ENCODE data around the gene BRCA2.
"Not testable (repeated sequence)": the region's sequence is repeated elsewhere in the genome, so short reads cannot be mapped to it uniquely, and the experiment has no call there.

The BRCA2 gene

DNA sequence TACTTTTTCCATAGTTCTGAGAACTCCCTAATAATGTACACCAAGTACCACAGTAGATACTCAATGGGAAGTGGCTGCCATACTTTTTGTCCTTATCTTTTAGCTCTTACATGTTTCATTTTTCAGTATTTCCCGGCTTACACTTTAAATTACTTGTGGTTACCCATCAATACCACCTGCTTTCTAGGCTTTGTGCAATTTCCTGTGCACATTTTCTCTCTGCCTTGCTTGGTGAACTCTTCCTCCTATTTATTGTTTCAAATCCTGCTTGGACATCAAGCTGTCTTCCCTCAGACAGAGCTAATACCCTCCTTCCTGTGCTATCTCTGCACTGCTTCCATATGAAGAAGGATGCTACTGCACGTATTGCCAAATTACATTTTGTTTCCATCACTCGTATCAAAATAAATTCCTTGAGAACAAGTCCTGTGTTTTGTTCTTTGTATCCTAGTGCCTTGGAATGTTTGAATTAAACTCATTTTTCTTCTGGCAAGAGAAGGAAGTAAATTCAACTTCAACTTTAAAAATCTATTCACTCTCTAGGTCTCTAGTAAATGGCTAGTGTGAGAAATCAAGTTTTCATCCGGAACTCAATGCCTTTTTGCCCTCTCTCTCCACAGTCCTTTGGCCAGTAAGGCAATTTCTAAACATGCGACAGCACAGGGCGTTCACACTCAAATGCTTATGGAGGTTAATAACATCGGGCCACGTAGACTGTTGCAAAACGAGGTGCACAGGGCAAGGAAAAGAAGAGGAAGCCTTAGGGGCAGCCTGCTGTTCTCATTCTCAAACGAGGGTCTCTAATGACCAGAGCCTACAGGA lies 5.8 kb upstream of the BRCA2 start:
- intact Hi-C loops (cut with DNase I) = loop anchor here (5.0 to 10.0 kb wide), 3 partner anchors 115 to 395 kb away; partner anchors contain the start of gene N4BP2L1
- DNase-seq = no peak

DNA sequence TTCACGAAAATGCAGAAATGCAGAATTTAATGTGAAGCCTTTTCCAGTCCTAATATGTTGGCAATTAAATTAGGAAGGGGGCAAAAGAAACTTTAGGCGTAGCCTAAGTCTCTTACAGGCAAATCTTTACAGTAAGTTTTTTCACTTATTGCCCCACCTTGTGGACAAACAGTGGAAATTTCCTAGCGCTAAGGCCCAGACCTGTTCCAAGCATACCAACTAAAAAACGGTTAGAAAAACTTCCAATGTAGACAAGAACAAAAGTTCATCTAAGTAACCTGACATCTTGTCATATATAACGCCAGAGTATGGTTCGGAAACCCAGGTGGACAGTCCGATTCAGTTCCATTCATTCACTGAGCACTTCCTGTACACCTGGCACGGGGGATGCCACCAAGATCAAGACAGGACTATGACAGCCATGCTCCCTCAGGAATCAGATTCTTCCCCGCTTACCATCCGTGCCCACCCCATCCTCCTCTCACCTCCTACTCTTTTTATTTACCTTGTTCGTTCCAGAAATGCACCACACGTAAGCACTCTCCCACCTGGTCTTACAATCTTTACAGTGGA lies 5.1 kb upstream of the BRCA2 start:
- DNase-seq = peak in 13 of 42 donors; percentile 4 to 60 (median 22)
- intact Hi-C loops (cut with DNase I) = loop anchor here (5.0 to 10.0 kb wide), 3 partner anchors 115 to 395 kb away; partner anchors contain the start of gene N4BP2L1

DNA sequence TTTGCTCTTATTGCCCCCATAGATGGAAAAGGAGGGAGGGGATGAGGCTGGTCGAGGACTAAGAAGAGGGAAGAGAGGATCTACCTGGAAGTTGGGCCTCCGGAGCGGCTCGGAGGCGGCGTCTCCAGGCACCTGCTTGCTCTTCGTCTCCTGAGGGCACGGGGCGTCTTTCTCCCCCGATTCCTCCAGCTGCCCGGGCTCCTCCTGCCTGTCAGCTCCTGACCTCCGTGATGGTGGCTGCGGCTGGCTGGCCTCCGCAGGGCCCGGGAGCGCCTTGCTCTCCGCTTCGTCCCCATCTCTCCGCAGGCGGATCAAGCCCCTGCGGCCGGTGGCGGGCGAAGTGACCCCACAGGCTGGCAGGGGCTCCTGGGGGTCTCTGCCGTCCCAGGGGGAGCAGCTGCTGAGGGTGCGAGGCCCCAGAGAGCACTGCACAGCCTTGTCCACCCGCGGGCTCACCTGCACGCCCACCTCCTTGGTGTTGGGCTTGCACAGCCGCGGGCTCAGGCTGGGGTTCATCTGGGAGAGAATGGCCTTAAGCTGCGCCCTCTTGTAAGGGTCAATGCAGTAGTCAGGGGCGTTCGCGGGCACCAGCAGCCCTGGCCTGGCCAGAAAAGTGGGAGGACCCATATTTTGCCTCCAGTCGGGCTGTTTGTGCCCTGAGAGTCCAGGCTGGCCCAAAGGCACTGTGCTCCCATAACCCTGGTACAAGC lies 4.0 kb upstream of the BRCA2 start:
- intact Hi-C loops (cut with DNase I) = loop anchor here (5.0 to 10.0 kb wide), 3 partner anchors 113 to 397 kb away; partner anchors contain the start of gene N4BP2L1
- no peak for DNase-seq

DNA sequence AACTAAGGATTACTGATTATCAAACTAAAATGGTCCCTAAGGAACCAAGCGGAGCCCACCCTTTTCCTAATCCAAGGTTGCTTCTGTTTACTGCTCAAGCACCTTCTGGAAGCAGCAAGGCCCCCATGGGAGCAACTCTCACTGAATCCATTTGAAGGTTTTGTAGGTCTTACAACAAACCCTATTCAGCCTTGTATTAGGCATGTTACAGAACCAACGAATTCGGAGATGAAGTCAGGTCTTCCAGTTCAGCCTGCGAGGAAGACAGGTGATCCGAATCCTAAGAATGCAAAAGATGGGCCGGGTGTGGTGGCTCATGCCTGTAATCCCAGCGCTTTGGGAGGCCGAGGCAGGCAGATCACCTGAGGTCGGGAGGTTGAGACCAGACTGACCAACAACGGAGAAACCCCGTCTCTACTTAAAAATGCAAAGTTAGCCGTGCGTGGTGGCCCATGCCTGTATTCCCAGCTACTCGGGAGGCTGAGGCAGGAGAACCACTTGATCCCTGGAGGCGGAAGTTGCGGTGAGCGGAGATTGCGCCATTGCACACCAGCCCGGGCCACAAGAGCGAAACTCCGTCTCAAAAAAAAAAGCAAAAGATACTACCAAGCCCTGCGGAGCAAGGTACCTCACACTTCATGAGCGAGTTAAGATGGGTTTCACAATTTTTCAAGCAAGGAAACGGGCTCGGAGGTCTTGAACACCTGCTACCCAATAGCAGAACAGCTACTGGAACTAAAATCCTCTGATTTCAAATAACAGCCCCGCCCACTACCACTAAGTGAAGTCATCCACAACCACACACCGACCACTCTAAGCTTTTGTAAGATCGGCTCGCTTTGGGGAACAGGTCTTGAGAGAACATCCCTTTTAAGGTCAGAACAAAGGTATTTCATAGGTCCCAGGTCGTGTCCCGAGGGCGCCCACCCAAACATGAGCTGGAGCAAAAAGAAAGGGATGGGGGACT lies 754 bp upstream of the BRCA2 start:
- peak in 31 of 42 donors; percentile 3 to 59 (median 29) for DNase-seq
- intact Hi-C loops (cut with DNase I) = loop anchor here (5.0 to 10.0 kb wide), 3 partner anchors 110 to 400 kb away; partner anchors contain the start of gene N4BP2L1

DNA sequence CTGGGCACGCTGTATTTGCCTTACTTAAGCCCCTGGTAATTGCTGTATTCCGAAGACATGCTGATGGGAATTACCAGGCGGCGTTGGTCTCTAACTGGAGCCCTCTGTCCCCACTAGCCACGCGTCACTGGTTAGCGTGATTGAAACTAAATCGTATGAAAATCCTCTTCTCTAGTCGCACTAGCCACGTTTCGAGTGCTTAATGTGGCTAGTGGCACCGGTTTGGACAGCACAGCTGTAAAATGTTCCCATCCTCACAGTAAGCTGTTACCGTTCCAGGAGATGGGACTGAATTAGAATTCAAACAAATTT lies 676 bp downstream of the BRCA2 start:
- DNase-seq = peak in 2 of 42 donors; percentile 8 to 39
- intact Hi-C loops (cut with DNase I) = loop anchor here (10.0 kb wide), 2 partner anchors 109 to 401 kb away; partner anchors contain the start of gene N4BP2L1

DNA sequence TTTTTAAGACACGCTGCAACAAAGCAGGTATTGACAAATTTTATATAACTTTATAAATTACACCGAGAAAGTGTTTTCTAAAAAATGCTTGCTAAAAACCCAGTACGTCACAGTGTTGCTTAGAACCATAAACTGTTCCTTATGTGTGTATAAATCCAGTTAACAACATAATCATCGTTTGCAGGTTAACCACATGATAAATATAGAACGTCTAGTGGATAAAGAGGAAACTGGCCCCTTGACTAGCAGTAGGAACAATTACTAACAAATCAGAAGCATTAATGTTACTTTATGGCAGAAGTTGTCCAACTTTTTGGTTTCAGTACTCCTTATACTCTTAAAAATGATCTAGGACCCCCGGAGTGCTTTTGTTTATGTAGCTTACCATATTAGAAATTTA lies 1.2 kb downstream of the BRCA2 start:
- intact Hi-C loops (cut with DNase I) = loop anchor here (10.0 kb wide), 2 partner anchors 108 to 402 kb away; partner anchors contain the start of gene N4BP2L1
- no peak for DNase-seq

DNA sequence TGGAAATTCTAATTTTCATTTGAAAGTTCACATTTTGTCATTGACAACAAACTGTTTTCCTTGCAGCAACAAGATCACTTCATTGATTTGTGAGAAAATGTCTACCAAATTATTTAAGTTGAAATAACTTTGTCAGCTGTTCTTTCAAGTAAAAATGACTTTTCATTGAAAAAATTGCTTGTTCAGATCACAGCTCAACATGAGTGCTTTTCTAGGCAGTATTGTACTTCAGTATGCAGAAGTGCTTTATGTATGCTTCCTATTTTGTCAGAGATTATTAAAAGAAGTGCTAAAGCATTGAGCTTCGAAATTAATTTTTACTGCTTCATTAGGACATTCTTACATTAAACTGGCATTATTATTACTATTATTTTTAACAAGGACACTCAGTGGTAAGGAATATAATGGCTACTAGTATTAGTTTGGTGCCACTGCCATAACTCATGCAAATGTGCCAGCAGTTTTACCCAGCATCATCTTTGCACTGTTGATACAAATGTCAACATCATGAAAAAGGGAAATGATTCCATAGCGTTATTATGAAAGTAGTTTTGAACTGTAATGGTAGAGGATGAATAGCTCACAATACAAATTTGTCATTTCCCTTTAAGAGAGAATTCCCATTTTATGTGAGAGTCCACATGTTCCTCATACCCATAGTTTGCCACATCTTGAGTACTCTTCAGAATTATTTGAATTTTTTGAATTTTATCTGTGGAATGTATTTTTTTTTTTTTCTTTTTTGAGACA lies 2.6 kb downstream of the BRCA2 start:
- no peak for DNase-seq
- intact Hi-C loops (cut with DNase I) = loop anchor here (10.0 kb wide), 2 partner anchors 107 to 403 kb away; partner anchors contain the start of gene N4BP2L1

DNA sequence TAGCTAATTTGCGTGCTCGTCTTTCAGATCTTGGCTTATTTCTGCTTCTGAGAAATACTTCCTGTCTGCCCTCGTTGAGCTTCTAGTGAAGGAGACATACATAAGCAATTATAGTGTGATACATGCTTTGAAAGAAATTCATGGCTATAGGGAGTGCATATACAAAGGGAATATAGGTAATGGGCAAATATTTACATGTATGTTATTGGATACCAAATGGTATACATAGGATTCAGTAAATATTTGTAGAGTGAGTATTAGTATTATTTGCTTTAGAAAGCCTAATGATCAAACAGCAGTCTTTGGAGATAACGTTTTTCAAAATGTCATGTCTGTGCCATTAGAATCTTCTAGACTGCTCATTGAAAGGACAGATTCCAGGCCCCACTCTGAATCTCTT lies 5.2 kb downstream of the BRCA2 start:
- DNase-seq = no peak
- intact Hi-C loops (cut with DNase I) = no loop called here

DNA sequence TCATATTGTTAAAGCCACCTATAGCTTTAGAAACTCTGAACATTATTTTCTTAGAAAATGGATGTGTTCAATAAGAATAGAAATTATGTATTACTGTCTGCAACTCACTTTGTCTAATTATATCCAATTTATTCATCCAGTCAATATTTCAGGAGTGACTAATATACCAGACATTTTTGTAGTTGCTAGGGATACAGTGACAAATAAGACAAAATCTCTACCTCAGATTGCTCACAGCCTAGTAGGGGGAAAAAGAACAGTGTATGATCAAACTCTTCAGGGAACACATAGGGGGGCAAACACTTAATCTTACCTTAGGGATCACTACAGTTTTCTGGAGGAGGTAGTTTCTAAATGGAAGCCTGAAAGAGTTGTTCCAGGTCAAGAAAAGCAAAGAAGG lies 8.6 kb downstream of the BRCA2 start:
- intact Hi-C loops (cut with DNase I) = no loop called here
- DNase-seq = no peak

DNA sequence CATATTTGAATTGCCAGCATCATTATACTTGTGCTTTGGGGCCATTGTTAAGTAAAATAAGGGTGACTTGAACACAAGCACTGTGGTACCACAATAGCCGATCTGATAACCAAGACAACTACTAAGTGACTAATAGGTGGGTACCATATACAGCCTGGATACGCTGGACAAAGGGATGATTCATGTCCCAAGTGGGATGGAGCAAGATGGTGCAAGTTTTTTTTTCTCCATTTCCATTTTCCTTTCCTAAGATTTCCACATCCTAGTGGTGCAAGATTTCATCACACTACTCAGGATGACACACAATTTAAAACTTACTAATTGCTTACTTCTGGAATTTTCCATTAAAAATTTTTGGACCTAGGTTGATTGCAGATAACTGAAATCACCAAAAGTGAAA lies 15.1 kb downstream of the BRCA2 start:
- intact Hi-C loops (cut with DNase I) = no loop called here
- DNase-seq = no peak

DNA sequence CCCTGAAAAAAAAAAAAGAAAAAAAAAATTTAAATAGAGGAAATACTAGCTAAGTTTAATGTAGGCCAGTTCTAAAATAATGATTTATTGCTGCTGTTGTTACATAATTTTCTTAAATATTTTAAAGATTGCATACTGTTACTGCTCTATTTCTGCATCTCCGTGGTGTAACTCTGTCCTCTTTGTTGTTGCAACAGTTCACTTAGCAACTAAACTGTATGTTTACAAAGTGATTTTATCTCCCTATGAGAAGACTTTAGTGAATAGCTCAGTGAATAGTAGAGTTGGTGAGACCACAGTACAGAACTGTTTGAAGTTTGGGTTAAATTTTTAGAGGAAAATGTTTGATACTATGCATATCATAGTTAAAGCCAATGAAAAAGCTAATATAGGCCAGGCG lies 19.4 kb downstream of the BRCA2 start:
- no peak for DNase-seq
- intact Hi-C loops (cut with DNase I) = no loop called here

DNA sequence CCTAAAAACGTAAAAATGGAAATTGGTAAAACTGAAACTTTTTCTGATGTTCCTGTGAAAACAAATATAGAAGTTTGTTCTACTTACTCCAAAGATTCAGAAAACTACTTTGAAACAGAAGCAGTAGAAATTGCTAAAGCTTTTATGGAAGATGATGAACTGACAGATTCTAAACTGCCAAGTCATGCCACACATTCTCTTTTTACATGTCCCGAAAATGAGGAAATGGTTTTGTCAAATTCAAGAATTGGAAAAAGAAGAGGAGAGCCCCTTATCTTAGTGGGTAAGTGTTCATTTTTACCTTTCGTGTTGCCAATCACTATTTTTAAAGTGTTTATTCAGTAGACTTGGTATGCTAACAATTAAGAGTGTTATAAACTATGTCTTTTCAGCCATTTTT lies 25.6 kb downstream of the BRCA2 start:
- no peak for DNase-seq
- intact Hi-C loops (cut with DNase I) = no loop called here

DNA sequence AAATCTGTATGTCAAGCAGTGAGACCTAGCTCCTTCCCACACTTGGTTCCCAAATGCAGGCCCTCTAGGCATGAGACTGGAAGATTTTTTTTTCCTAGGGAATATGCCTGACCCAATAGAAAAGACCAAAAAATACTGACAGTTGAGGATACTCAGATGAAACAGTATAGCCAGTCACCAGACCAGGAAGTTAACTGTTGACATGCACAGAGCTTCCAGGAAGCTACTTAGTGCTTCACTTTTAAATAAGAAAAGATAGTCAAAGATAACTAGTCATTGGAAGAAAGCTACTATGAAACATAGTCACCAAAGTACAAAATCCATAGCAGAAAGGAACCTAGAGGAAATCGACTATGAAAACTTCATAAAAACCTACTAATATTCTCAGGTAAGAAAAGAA lies 32.3 kb downstream of the BRCA2 start:
- intact Hi-C loops (cut with DNase I) = no loop called here
- DNase-seq = no peak

DNA sequence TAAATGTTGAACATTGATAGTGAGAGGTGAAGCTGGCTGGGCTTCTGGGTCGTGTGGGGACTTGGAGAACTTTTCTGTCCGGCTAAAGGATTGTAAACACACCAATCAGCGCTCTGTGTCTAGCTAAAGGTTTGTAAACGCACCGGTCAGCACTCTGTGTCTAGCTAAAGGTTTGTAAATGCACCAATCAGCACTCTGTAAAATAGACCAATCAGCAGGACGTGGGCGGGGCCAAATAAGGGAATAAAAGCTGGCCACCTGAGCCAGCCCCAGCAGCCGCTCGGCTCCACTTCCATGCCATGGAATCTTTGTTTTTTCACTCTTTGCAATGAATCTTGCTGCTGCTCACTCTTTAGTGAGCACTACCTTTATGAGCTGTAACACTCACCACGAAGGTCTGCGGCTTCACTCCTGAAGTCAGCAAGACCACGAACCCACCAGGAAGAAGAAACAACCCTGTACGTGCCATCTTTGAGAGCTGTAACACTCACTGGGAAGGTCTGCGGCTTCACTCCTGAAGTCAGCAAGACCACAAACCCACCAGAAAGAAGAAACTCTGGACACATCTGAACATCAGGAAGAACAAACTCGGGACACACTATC lies 35.6 kb downstream of the BRCA2 start:
- DNase-seq; intact Hi-C loops (cut with DNase I): not testable (repeated sequence)

DNA sequence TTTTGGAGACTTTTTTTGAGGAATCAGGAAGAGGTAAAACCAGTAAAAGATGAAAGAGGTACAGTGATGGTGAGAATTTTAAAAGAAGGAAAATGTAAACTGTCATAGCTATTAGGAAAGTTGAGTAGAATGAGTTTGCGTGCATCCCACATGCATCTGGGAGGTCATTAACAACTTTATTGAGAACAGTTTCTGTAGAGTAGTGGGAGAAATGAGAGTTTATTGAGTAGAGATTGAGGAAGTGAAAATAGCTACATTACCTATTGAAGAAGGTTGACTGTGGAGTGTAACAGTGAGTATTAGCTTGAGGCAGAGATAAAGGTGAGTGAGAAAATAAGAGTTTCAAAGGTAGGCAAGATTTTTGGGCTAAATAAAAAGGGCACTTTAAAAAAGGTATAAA lies 38.7 kb downstream of the BRCA2 start:
- intact Hi-C loops (cut with DNase I) = no loop called here
- no peak for DNase-seq

DNA sequence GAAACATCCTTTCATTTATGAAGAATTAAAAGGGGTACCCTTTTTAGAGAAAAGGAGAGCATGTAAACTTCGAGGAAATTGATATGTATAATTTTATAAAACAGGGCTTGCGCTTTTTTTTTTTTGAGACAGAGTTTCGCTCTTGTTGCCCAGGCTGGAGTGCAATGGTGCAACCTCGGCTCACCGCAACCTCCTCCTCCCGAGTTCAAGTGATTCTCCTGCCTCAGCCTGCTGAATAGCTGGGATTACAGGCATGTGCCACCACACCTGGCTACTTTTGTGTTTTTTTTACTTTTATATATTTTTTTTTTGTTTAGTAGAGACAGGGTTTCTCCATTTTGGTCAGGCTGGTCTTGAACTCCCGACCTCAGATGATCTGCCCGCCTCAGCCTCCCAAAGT lies 40.6 kb downstream of the BRCA2 start:
- intact Hi-C loops (cut with DNase I); DNase-seq: not testable (repeated sequence)

DNA sequence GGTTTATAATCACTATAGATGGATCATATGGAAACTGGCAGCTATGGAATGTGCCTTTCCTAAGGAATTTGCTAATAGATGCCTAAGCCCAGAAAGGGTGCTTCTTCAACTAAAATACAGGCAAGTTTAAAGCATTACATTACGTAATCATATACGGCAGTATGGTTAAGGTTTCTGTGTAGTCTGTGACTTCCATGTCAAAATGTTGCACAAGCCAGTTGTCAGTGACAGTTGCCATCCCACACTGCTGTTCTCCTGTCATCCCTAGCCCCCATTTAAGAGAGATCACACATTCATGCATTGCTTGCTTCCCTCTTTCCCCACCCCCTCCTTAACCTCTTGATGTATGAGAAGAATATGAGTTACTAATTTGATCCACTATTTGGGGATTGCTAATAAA lies 47.3 kb downstream of the BRCA2 start:
- DNase-seq = peak in 17 of 42 donors; percentile 2 to 59 (median 22)
- intact Hi-C loops (cut with DNase I) = no loop called here

DNA sequence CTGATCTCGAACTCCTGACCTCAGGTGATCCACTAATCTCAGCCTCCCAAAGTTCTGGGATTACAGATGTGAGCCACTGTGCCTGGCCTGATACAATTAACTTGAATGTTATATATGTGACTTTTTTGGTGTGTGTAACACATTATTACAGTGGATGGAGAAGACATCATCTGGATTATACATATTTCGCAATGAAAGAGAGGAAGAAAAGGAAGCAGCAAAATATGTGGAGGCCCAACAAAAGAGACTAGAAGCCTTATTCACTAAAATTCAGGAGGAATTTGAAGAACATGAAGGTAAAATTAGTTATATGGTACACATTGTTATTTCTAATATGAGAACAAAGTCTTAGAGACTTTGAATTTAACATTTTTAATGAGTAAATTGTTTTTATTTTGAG lies 55.5 kb downstream of the BRCA2 start:
- intact Hi-C loops (cut with DNase I) = no loop called here
- DNase-seq = no peak
